GM12873 (cell line): ENCODE data around the gene RBMXL2.

ENCODE experiments used
- TF ChIP-seq, protein P1 (sequence below): IDR thresholded peaks from 2 replicates; pipeline ENCODE4 v1.5.1; 2012; ENCODE audit warnings: low read depth, mild to moderate bottlenecking, moderate library complexity, low read length, control low read depth; ENCODE audit not compliant: insufficient read depth; ENCODE audit errors: missing control alignments

RBMXL2 gene

DNA sequence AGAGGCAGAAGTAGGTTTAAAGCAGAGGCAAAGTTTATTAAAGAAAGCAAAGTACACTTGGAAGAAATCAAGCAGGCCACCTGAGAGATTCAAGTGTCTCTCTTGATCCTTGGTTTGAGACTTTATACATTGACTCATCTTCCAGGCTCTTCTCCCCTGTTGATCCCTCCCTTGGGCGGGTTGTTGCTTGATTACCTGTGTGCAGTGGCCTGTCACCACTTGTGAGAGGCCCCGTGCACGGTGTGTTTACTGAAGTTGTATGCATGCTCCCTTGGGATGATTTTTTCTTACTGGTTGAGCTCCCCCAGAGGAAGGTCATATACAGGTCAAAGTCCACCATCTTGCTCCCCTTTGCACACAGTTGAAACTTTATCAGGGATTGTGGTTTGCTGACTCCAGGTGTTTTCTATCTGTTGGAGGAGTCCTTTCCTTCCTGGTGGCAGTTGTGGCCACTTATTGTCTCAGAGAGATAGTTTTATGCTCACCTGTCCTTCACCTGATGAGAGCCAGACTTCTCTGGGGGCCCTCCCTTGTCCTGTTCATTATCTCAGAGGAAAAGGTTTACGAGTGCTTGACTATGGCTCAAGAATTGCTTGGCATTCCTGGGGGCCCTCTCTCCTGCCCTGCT lies 16.3 kb upstream of the RBMXL2 start:
- TF ChIP-seq, protein P1, sequence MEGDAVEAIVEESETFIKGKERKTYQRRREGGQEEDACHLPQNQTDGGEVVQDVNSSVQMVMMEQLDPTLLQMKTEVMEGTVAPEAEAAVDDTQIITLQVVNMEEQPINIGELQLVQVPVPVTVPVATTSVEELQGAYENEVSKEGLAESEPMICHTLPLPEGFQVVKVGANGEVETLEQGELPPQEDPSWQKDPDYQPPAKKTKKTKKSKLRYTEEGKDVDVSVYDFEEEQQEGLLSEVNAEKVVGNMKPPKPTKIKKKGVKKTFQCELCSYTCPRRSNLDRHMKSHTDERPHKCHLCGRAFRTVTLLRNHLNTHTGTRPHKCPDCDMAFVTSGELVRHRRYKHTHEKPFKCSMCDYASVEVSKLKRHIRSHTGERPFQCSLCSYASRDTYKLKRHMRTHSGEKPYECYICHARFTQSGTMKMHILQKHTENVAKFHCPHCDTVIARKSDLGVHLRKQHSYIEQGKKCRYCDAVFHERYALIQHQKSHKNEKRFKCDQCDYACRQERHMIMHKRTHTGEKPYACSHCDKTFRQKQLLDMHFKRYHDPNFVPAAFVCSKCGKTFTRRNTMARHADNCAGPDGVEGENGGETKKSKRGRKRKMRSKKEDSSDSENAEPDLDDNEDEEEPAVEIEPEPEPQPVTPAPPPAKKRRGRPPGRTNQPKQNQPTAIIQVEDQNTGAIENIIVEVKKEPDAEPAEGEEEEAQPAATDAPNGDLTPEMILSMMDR, result no peak

DNA sequence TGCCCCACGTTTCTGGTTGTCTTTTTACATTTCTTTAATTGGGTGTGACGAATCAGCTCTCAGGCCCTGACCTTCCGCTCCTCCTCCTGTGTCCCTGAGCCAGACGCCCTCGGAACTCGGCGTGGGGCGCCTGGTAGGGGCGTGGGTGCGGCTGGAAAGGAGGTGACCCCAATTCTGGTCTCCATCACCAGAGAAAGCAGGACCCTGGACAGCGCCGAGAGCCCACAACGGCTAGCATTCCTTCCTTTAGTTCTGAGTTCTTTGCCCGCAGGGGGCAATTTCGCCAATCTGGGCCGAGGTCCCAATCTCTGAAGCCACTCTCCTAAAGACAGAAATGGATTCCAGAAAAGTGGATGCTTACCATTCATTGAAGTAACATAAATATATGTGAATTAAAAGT lies 11.7 kb upstream of the RBMXL2 start:
- TF ChIP-seq, protein P1, result no peak

DNA sequence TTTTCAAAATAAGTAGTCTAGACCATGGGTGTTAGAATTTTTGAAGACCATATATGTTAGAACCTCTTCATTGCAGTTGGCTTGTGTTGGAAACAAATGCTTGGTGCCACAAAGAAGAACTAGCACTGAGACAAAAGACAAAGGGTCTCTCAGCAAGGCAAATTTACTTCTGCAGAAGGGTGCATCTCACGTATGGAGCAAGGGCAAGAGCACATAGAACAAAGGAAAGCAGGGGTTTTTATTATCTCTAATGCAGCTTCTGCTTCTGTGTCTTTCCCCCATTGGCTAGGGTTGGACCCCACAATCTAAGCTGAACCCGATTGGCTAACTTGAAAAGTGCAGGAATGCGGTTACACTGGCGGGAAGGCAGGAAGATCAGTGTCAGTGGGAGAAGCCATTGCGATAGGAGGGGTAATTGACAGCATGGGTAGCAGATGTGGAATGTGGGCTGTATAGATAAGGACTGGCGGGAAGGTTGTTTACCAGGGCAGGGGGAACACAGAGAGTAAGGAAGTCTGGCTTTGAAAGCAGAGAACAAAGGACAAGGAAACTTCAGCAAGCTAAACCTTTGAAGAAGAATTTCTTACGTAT lies 9.2 kb upstream of the RBMXL2 start:
- TF ChIP-seq, protein P1, result no peak

DNA sequence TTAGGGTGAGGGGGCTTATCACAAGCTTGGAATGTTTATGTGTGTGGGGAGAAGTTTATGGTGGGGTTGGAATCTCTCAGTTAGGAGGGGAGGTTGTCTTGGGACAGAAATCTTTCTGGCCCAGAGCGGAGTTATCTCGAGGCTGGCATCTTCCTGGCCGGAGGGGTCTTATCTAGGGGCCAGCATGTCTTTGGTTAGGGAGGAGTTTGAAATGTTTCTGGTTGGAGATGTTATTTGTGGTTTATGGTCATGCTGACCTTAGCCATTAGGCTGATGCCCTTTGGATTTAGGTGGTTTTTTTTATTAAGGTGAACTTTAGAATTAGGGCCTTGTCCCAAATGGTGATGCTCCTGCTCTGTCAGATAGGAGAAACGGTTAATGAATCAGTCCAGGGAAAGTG lies 7.9 kb upstream of the RBMXL2 start:
- TF ChIP-seq, protein P1, result no peak

DNA sequence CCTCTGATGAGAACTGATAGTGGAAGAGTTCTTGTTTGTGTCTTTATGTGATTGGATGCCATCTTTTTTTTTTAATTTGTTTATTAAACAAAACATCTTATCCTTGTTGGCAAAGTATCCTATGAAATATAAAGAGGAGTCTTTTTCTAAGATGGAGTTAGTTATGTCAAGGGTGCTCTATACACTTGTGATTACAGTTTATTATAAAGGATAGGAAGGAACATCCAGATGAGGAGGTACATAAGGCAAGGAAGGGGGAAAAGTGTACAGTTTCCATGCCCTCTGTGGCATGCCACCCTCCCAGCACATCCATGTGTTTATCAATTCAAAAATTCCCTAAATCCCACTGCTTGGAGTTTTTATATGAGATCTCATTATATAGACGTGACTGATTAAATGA lies 7.4 kb upstream of the RBMXL2 start:
- TF ChIP-seq, protein P1, result no peak

DNA sequence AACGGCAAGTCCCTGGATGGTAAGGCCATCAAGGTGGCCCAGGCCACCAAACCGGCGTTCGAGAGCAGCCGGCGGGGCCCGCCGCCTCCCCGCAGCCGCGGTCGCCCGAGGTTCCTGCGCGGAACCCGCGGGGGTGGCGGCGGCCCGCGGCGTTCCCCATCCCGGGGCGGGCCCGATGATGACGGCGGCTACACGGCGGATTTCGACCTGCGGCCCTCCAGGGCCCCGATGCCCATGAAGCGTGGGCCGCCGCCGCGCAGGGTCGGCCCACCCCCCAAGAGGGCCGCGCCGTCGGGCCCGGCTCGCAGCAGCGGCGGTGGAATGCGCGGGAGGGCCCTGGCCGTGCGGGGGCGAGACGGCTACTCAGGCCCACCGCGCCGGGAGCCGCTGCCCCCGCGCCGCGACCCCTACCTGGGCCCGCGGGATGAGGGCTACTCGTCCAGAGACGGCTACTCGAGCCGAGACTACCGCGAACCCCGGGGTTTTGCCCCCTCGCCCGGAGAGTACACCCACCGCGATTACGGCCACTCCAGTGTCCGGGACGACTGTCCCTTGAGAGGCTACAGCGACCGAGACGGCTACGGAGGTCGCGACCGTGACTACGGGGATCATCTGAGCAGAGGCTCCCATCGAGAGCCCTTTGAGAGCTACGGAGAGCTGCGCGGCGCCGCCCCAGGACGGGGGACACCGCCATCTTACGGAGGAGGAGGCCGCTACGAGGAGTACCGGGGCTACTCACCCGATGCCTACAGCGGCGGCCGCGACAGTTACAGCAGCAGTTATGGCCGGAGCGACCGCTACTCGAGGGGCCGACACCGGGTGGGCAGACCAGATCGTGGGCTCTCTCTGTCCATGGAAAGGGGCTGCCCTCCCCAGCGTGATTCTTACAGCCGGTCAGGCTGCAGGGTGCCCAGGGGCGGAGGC lies 792 bp downstream of the RBMXL2 start:
- TF ChIP-seq, protein P1, result no peak

DNA sequence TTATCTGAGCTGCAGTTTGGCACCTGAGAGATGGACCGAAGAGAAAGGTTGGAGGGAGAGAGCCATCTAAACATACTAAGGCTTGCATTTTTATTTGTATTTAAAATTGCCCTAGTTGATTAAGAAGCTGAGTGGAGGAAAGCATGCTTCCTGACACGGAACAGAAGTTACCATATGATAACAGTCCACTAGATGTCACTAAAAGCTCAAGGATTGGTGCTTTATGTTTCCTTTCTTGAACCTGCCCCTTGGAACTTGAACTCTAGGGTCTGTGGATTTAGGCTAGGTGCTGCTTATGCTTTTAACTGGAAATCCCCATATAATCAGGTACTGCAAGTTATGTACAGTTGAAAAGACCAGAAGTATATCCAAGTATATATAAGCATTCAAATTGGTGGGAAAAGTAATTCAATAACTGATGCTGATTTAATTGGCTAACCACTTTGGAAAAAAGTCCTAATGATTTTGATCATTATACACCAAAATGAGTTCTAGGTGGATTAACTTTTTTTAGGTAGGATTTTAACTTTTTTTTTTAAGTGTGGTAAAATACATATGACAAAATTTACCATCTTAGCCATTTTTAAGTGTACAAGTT lies 9.5 kb downstream of the RBMXL2 start:
- TF ChIP-seq, protein P1, result peak; percentile 74
